Measurements from ENCODE around the gene LETM1. TPM values are rescaled to one million over a fixed set of nuclear protein-coding genes. Genes with fewer than 3 reads are reported as not detected.

LETM1 gene
- total RNA-seq, 1 experiment from 2014 or later = 63.9 TPM

DNA sequence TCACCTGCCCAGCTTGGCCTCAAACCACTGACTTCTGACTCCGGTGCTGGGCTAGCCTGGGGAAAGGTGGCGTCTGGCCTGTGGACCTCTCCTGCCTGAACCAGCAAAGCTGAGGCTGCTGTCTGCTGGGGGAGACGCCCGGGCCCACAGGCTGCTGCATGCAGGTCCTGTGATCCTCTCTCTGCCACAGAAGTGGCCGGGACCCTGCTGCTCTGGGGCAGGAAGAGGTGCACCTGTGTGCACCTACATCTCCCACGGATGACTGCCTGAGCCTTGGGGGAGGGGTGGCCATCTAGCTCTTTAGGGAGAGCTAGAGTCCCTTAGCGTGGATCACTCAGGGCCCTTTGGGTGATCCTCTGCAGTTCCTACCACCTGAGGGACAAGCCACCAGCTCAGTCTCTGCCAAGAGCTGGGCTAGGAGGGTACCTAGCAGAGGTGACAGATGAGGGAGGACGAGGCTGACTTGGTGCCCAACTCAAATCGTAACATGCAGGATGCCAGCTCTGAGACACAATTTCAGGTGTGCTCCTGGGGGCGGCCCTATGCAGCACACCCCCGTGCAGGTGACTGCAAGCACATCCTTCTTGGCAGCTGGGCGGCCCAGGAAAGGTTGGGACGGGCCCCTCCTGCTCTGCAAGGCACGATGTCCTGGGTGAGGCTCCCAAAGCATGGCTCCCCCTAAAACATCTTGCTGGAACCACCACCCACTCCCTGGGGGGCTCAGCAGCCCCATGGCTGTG lies 22.5 kb downstream of the LETM1 start:
- Histone ChIP-seq H3K4me1 (no peaks in the 10 kb centered on the region), H3K27me3 (replicated peaks; ENCODE audit: control insufficient read depth, insufficient read depth, low read length) (no peaks in the 10 kb centered on the region), H3K36me3 (ENCODE audit: control insufficient read depth, insufficient read depth, low read length) (no peaks in the 10 kb centered on the region; the same call in none of the 2 replicates), H3K4me3 (ENCODE audit: low read depth, low read length) (no peak overlapping the region), H3K9me3 (no peaks in the 10 kb centered on the region)
- no peaks in the 10 kb centered on the region for H3K27me3 Mint-ChIP-seq (ENCODE audit: insufficient read depth, unreplicated experiment)
- H3K9me3 Mint-ChIP-seq (ENCODE audit: unreplicated experiment) = peaks cover 9% of the 10 kb centered on the region
- no peaks in the 10 kb centered on the region for H3K4me1 Mint-ChIP-seq (ENCODE audit: low read depth, unreplicated experiment)
- ChIA-PET CTCF (interaction anchor here (0.9 kb wide), 1 partner anchor 17 kb away, joined by 5 read pairs; no protein-coding TSS in a partner anchor), POLR2A (no interaction called here)
- no peak for DNase-seq
- BruUV-seq (replicated peaks) = no TSS peak
- peaks cover 84% of the 10 kb centered on the region for H3K36me3 Mint-ChIP-seq (ENCODE audit: insufficient read depth, unreplicated experiment)
- intact Hi-C loops (cut with micrococcal nuclease; ENCODE audit: unreplicated experiment) = no loop called here
- TF ChIP-seq, protein P1, sequence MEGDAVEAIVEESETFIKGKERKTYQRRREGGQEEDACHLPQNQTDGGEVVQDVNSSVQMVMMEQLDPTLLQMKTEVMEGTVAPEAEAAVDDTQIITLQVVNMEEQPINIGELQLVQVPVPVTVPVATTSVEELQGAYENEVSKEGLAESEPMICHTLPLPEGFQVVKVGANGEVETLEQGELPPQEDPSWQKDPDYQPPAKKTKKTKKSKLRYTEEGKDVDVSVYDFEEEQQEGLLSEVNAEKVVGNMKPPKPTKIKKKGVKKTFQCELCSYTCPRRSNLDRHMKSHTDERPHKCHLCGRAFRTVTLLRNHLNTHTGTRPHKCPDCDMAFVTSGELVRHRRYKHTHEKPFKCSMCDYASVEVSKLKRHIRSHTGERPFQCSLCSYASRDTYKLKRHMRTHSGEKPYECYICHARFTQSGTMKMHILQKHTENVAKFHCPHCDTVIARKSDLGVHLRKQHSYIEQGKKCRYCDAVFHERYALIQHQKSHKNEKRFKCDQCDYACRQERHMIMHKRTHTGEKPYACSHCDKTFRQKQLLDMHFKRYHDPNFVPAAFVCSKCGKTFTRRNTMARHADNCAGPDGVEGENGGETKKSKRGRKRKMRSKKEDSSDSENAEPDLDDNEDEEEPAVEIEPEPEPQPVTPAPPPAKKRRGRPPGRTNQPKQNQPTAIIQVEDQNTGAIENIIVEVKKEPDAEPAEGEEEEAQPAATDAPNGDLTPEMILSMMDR (IDR thresholded peaks at IDR 0.05; ENCODE audit: insufficient read depth in 1 of 2, low read depth in 1 of 2, low read length in 1 of 2, severe bottlenecking in 1 of 2, unreplicated experiment in 1 of 2) = no peak
- no peak overlapping the region for H3K4me3 Mint-ChIP-seq (ENCODE audit: unreplicated experiment)
- no peak overlapping the region for H3K27ac Mint-ChIP-seq (ENCODE audit: unreplicated experiment)

DNA sequence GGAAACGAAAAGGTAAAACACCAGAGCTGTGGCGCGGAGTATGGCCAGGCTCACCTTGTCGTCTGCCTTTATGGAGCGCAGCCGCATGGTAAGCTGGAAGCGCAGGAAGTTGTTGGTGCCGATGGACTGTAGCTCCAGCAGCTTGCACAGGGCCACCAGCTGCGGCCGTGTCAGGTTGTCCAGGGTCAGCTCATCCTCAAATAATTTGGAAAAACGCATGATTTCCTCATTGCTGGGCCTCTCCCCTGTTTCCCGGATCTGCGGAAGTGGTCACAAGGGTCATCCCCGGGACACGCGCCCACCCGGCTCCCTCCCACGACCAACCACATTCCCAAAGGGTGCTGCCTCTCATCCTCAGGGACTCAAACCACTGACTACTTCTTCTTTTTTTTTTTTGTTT lies 23.3 kb downstream of the LETM1 start:
- ChIA-PET POLR2A (no interaction called here), CTCF (interaction anchor here (0.6 to 0.9 kb wide), 2 partner anchors 18 to 65 kb away, joined by 4 to 5 read pairs; no protein-coding TSS in a partner anchor)
- H3K27me3 Mint-ChIP-seq (ENCODE audit: insufficient read depth, unreplicated experiment) = no peaks in the 10 kb centered on the region
- H3K4me1 Mint-ChIP-seq (ENCODE audit: low read depth, unreplicated experiment) = no peaks in the 10 kb centered on the region
- no peaks in the 10 kb centered on the region for H3K27me3 ChIP-seq (replicated peaks; ENCODE audit: control insufficient read depth, insufficient read depth, low read length)
- BruUV-seq (replicated peaks) = no TSS peak
- intact Hi-C loops (cut with micrococcal nuclease; ENCODE audit: unreplicated experiment) = no loop called here
- no peak overlapping the region for H3K4me3 Mint-ChIP-seq (ENCODE audit: unreplicated experiment)
- no peaks in the 10 kb centered on the region for H3K9me3 ChIP-seq
- H3K27ac Mint-ChIP-seq (ENCODE audit: unreplicated experiment) = no peak overlapping the region
- DNase-seq = no peak
- H3K36me3 Mint-ChIP-seq (ENCODE audit: insufficient read depth, unreplicated experiment) = peaks cover 78% of the 10 kb centered on the region
- no peak overlapping the region for H3K4me3 ChIP-seq (ENCODE audit: low read depth, low read length)
- no peaks in the 10 kb centered on the region; the same call in none of the 2 replicates for H3K36me3 ChIP-seq (ENCODE audit: control insufficient read depth, insufficient read depth, low read length)
- H3K4me1 ChIP-seq = no peaks in the 10 kb centered on the region
- TF ChIP-seq, protein P1 (IDR thresholded peaks at IDR 0.05; ENCODE audit: insufficient read depth in 1 of 2, low read depth in 1 of 2, low read length in 1 of 2, severe bottlenecking in 1 of 2, unreplicated experiment in 1 of 2) = no peak
- H3K9me3 Mint-ChIP-seq (ENCODE audit: unreplicated experiment) = peaks cover 9% of the 10 kb centered on the region

DNA sequence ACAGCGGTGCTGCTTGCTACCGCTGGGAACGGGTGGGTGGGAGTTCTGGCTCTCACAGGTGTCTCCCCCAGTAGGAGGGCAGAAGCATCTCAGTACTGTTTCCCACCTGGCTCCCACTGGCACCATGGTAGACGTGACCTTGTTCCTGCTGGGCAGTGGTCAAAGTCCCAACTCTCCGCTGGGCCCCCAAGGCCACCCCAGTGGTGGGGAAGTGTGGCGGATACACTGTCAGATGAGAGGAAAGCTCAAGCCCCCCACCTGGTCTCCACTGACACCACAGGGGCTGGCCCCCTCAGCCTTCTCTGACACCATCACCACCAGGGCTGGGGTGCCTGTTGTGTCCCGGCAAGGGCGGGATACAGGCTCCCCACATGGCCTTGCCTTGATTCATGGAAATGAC lies 24.6 kb downstream of the LETM1 start:
- Histone ChIP-seq H3K36me3 (ENCODE audit: control insufficient read depth, insufficient read depth, low read length) (no peaks in the 10 kb centered on the region; the same call in none of the 2 replicates), H3K9me3 (no peaks in the 10 kb centered on the region), H3K27me3 (replicated peaks; ENCODE audit: control insufficient read depth, insufficient read depth, low read length) (no peaks in the 10 kb centered on the region), H3K4me3 (ENCODE audit: low read depth, low read length) (no peak overlapping the region), H3K4me1 (no peaks in the 10 kb centered on the region)
- H3K4me1 Mint-ChIP-seq (ENCODE audit: low read depth, unreplicated experiment) = no peaks in the 10 kb centered on the region
- DNase-seq = no peak
- H3K27ac Mint-ChIP-seq (ENCODE audit: unreplicated experiment) = no peak overlapping the region
- no peaks in the 10 kb centered on the region for H3K27me3 Mint-ChIP-seq (ENCODE audit: insufficient read depth, unreplicated experiment)
- no peak overlapping the region for H3K4me3 Mint-ChIP-seq (ENCODE audit: unreplicated experiment)
- BruUV-seq (replicated peaks) = no TSS peak
- POLR2A ChIA-PET = no interaction called here
- CTCF ChIA-PET = no interaction called here
- H3K9me3 Mint-ChIP-seq (ENCODE audit: unreplicated experiment) = peaks cover 9% of the 10 kb centered on the region
- H3K36me3 Mint-ChIP-seq (ENCODE audit: insufficient read depth, unreplicated experiment) = peaks cover 73% of the 10 kb centered on the region
- intact Hi-C loops (cut with micrococcal nuclease; ENCODE audit: unreplicated experiment) = no loop called here
- TF ChIP-seq, protein P1 (IDR thresholded peaks at IDR 0.05; ENCODE audit: insufficient read depth in 1 of 2, low read depth in 1 of 2, low read length in 1 of 2, severe bottlenecking in 1 of 2, unreplicated experiment in 1 of 2) = no peak
